ENCODE measurements around the gene RFC2.

- TF ChIP-seq, protein P1, sequence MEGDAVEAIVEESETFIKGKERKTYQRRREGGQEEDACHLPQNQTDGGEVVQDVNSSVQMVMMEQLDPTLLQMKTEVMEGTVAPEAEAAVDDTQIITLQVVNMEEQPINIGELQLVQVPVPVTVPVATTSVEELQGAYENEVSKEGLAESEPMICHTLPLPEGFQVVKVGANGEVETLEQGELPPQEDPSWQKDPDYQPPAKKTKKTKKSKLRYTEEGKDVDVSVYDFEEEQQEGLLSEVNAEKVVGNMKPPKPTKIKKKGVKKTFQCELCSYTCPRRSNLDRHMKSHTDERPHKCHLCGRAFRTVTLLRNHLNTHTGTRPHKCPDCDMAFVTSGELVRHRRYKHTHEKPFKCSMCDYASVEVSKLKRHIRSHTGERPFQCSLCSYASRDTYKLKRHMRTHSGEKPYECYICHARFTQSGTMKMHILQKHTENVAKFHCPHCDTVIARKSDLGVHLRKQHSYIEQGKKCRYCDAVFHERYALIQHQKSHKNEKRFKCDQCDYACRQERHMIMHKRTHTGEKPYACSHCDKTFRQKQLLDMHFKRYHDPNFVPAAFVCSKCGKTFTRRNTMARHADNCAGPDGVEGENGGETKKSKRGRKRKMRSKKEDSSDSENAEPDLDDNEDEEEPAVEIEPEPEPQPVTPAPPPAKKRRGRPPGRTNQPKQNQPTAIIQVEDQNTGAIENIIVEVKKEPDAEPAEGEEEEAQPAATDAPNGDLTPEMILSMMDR (IDR thresholded peaks at IDR 0.05) = no peak
- TF ChIP-seq POLR2A (IDR thresholded peaks at IDR 0.05) = no peak
These were observed 23.6 kb downstream of the RFC2 start for GRCh38 chr7:74230446-74231231.
